GM18907 (cell line): ENCODE data around the gene CLTCL1.
"Not testable (repeated sequence)": the region's sequence is repeated elsewhere in the genome, so short reads cannot be mapped to it uniquely, and the experiment has no call there.

ENCODE experiments used
- ATAC-seq: cut with Tn5 transposase; IDR thresholded peaks from one replicate; pipeline ENCODE4 v1.9.1; 2021; ENCODE audit warnings: mild to moderate bottlenecking, moderate library complexity; ENCODE audit not compliant: unreplicated experiment

Gene CLTCL1

DNA sequence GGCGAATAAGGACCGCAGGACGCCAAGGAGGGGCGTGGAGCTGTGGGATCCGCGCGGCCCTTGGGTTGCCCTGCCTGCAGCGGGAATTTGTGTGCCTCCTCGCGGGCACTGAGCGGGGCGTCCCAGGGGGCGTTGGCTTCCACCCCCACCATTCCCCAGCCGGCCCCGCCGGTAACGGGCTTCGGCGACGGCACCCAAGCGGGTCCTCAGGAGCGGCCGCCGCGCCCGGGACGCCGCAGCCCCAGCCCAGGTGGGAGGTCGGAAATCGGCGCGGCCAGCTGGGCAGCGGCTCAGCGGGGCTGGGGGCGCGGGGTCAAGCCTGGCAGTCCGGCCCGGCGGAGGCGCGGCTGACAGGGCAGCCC, 320 bp downstream of the CLTCL1 start:
- peak; percentile 42 for ATAC-seq

DNA sequence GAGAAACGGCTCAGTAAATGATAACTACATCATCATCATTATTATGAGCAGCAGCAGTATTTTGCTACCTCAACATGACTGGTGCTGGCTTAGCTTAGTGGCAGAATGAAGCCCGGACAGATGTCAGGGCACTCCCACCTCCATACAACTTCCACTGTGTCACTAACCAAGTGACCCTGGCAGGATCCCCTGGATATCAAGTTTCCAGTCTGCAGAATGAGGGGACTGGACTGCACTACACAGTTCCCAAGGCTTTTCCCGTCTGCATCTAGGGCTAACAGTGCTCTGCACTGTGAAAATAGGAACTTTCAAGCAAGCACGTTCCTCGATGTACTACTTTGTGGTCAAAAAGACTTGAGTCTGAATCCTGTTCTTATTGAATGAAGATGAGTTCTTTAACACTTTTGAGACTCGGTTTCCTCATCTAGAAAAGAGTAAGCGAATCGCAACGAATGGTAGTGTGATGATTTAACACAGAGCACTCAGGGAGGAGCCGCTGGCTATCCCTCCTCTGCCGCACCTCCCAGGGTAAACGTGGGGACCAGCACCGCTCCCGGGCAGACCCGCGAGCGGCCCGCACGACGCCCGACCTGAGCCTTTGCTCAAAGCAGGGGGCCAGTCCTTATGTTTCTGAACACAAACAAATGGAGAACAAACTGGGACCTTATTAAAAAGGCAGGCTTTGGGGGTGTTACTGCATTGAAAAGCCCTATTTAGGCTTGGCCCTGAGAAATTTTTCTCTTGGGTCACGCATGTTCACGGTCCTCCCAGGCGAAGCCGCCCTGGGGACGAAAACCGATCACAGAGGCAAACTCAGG, 910 bp downstream of the CLTCL1 start:
- no peak for ATAC-seq

GRCh38 chr22:19289475-19290161, 1.9 kb downstream of the CLTCL1 start:
- ATAC-seq, result no peak

GRCh38 chr22:19287889-19288288, 3.6 kb downstream of the CLTCL1 start:
- no peak for ATAC-seq

DNA sequence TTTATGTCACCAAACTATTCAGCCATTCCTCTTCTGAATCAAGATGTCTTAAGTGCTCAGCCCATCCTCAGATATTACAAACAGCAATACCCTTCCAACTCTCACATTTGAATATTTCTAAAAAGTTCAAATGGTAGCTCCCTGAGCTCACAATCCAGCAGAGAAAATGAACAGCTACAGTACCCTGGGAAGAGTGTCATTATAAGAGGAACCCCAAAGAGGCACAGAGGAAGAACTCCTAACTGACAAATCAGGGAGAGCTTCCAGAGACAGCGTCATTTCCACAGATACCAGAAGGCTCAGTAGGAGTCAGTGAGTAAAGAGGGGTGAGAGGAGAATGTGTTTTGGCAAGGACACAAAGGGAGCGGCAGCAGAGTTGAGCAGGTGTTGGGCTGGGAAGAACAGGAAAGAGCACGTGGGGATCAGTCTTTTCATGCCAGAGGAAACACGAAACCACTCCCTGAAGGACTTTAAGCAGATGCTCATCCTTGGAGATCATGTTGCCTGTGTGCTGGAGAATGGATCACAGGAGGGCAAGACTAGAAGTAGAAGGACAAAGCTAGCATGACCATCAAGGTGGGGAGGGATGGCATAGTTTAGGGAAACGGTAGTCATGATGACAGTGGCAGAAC, 4.3 kb downstream of the CLTCL1 start:
- no peak for ATAC-seq

DNA sequence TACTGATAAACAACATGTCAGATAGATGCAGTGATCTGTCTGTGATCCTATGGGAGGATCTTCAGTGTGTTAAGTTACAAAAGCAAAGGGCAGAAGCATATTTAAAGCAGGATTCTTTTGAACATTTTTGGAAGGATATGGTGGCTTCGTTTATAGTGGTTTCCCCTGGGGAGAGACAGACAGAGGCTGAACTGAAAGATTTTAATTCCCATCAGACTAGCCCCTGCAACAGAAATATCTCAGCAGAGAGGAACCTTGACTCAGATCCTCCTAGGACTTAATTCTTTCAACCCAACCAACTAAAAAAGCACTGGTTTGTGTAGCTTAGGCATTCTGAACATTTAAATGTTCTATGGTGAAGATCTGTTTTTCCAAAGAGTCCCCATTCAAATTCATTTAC, 5.7 kb downstream of the CLTCL1 start:
- ATAC-seq, result no peak

DNA sequence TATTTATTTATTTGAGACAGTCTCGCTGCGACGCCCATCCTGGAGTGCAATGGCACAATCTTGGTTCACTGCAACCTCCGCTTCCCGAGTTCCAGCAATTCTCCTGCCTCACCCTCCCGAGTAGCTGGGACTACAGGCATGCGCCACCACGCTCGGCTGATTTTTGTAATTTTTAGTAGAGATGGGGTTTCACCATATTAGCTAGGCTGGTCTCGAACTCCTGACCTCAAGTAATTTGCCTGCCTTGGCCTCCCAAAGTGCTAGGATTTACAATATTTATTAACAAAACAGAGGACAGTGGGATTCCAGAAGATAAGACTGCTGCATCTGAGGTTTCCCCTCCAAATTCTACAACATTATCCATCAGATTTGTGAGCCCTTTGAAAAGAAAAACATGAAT, 12.4 kb downstream of the CLTCL1 start:
- not testable (repeated sequence) for ATAC-seq

DNA sequence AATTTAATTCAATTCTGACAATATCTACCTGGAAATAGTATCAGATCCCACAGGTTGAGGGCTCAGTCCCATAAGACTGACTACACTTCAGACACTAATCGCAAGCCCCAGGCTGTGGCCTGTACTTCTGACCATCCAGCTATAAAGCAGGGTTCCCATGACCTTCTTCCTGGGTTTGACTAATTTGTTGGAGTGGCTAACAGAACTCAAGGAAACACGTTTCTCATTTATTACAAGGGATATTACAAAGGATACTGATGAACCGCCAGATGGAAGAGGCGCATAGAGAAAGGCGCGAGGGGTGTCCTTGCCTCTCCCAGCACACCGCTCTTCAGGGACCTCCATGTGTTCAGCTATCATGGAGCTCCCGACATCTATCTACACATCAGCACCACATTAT, 13.7 kb downstream of the CLTCL1 start:
- no peak for ATAC-seq

DNA sequence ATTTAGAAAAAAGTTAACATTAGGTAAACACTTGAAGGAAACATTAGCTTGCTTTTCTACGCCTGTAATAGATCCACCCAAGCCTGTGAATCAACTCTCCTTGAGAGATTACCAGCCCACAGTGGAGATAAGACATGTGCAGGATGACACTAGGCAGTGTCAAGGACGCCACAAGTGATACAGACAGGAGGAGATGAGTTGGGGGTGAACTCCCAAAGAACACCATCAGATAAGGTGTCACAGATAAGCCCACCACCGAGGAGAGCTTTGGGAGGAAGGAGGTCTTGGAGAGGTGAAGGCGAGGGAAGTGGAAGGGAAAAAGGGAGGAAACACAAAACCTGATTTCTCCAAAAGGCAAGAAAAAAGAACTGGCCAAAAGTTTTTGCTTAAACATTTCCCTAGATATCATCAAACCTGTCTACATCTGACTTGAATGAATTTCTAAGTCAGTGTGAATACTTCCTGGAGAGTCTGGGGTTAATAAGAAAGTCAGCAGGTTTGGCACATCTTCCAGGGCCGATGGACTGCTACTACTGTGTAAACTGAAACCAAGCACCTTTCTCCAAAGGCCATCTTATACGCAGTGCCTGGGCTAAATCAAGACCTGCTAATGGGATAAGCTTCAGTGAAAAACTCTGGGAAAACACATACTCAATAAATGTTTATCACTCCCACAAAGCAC, 15.5 kb downstream of the CLTCL1 start:
- ATAC-seq, result no peak

- no peak for ATAC-seq
These were observed 16.0 kb downstream of the CLTCL1 start for GRCh38 chr22:19275513-19275912.

GRCh38 chr22:19275104-19275503, 16.4 kb downstream of the CLTCL1 start:
- no peak for ATAC-seq

GRCh38 chr22:19271856-19272535, 19.5 kb downstream of the CLTCL1 start:
- ATAC-seq, result no peak

DNA sequence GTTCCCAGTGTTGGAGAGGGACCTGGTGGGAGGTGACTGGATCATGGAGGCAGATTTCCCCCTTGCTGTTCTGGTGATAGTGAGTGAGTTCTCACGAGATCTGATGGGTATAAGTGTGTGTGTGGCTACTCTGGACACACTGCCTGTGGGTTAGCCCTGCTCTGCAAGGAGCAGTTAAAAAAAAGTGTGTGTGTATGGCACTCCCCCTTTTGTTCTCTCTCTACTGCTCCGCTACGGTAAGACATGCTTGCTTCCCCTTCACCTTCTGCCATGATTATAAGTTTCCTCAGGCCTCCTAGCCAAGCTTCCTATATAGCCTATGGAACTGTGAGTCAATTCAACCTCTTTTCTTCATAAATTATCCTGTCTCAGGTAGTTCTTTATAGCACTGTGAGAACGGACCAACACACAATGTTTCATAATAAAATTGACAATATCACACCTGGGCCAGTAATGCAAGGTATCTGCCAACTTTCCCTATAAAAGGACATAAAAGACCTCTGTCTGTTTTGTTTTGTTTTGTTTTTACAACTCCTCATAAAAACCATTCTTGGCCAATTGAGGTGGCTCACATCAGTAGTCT, 20.2 kb downstream of the CLTCL1 start:
- no peak for ATAC-seq

- ATAC-seq, result no peak
These were observed 20.6 kb downstream of the CLTCL1 start for GRCh38 chr22:19270873-19271272.

- ATAC-seq, result no peak
These were observed 24.9 kb downstream of the CLTCL1 start for GRCh38 chr22:19266547-19267086.

GRCh38 chr22:19265779-19266178, 25.7 kb downstream of the CLTCL1 start:
- ATAC-seq, result no peak

DNA sequence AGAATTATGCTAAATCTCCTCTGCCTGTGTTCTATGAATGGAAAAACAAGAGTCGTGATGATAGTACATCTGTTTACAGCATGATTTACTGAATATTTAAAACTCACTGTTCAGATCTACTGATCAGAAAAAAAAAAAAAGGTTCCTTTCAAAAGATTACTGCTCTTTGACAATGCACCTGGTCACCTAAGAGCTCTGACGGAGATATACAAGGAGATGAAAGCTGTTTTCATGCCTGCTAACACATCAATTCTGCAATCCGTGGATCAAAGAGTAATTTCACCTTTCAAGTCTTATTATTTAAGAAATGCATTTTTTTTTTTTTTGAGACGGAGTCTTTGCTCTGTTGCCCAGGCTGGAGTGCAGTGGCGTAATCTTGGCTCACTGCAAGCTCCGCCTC, 30.7 kb downstream of the CLTCL1 start:
- no peak for ATAC-seq

DNA sequence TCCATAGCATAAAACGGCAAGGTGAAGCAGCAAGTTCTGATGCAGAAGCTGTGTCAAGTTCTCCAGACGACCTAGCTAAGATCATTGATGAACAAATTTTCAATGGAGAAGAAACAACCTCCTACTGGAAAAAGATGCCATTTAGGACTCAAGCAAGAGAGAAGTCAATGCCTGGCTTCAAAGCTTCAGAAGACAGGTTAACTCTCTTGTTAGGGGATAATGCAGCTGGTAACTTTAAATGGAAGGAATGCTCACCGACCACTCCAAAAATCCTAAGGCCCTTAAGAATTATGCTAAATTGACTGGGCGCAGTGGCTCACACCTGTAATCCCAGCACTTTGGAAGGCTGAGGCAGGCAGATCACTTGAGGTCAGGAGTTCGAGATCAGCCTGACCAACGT, 31.3 kb downstream of the CLTCL1 start:
- ATAC-seq, result no peak

DNA sequence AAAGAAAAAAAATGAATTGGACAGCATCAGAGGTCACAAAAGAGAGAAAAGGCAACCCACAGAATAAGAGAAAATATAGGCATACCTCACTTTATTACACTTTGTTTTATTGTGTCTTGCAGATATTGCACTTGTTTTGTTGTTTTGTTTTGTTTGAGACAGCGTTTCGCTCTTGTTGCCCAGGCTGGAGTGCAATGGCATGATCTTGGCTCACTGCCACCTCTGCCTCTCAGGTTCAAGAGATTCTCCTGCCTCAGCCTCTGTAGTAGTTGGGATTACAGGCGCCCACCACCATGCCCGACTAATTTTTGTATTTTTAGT, 32.6 kb downstream of the CLTCL1 start:
- ATAC-seq, result not testable (repeated sequence)

DNA sequence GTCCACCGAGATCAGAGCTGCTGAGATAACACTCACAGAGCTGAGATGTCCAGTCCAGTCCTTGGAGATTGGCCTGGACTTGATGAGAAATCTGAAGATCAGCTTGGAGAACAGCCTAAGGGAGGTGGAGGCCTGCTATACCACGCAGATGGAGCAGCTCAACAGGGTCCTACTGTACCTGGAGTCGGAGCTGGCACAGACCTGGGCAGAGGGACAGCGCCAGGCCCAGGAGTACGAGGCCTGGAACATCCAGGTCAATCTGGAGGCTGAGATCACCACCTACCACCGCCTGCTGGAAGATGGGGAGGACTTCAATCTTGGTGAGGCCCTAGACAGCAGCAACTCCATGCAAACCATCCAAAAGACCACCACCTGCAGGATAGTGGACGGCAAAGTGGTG, 33.1 kb downstream of the CLTCL1 start:
- no peak for ATAC-seq
